ENCODE results near the gene THOC6.

Gene THOC6

GRCh38 chr16:3023669-3024478 lies at the start of gene THOC6, which contains the start of gene HCFC1R1:
TSS of gene THOC6 (plus strand) at chr16:3024035. CDS start at chr16:3024327, 292 bp downstream.
TSS of gene HCFC1R1 (minus strand) at chr16:3023942. CDS start at chr16:3023941, 1 bp downstream.
- Histone ChIP-seq H3K27me3 (ENCODE audit: control insufficient read depth in 1 of 2, insufficient read depth in 2 of 2, low read length in 2 of 2) (peaks cover 0 to 3% of the 10 kb centered on the region in 2 donors), H3K4me3 (ENCODE audit: low read depth in 1 of 2, low read length in 2 of 2) (peak within 1 kb of the TSS; percentile 73 to 80), H3K9ac (ENCODE audit: low read depth in 1 of 2, low read length in 2 of 2) (peak within 1 kb of the TSS; percentile 76 to 80), H3K9me3 (ENCODE audit: control insufficient read depth in 1 of 2, low read length in 2 of 2) (no peaks in the 10 kb centered on the region), H3K27ac (ENCODE audit: low read depth, low read length) (peak within 1 kb of the TSS; percentile 95), H3K36me3 (ENCODE audit: control insufficient read depth in 1 of 2, insufficient read depth in 2 of 2, low read length in 2 of 2) (peaks cover 13 to 20% of the 10 kb centered on the region in 2 donors), H3K4me1 (ENCODE audit: control insufficient read depth in 1 of 2, insufficient read depth in 2 of 2, low read length in 2 of 2) (peaks cover 33 to 37% of the 10 kb centered on the region in 2 donors)

DNA sequence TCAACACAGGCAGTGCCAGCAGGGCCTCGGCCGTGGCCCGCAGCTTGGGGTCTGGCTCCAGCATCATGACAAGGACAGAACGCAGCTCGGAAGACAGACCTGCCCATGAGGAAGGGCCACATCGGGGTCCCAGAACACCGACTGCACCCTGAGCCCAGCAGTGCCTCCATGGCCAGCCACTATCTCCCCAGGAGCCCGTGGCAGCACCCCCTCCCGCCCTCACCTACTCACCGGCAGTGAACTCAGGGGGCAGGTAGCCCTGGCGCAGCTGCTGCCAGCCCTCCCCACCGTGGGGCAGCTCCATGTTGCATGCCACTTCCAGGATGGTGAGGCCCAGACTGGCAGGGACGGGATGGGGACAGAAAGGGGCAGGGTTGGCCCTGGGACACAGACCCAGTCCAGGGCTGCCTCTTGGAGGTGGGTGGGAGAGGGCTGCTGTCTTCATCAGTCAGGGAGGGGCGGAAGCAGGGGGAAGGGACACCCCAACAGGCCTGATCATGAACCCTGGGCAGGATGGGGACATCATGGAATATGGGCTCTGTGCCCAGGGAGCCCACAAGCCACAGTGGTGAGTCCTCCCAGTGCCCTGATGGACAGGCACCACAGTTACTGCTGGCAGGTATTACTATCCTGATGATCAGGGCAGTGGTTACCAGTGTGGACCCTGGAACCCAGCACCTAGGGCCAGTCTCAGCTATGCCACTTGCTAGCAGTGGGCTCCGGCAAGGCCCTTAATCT lies 49.3 kb upstream of the THOC6 start:
- Histone ChIP-seq H3K27ac (ENCODE audit: low read depth, low read length) (no peak overlapping the region), H3K9ac (ENCODE audit: low read depth in 1 of 2, low read length in 2 of 2) (no peak overlapping the region)

DNA sequence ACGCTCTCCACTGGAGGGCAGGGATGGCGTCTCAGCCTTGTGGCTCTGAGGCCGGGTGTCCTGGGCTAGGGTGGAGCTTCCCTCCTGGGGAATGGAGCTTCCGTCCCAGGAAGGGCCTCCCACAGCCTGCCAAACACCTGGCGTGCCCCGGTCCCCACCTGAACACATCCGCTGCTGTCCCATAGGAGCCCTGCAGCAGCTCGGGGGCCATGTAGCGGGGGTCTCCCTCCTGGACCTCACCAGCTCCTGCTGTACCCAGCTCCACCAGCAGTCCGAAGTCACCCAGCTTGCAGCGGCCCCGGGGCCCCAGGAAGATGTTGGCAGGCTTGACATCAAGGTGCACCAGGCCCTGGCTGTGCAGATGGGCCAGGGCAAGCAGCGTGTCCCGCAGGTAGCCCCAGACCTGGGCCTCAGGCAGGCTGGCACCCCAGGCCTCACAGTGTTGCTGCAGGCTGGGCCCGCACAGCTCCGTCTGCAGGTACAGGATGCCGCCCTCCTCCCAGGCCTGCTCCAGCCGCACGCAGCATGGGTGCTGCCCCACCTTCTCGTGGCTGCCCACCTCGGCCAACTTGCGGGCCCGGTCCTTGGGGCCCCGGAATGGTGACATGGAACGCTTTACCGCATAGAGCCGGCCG lies 48.6 kb upstream of the THOC6 start:
- no peak overlapping the region for H3K9ac ChIP-seq (ENCODE audit: low read depth in 1 of 2, low read length in 2 of 2)
- peaks cover 2 to 7% of the 10 kb centered on the region in 2 donors for H3K4me1 ChIP-seq (ENCODE audit: control insufficient read depth in 1 of 2, insufficient read depth in 2 of 2, low read length in 2 of 2)
- H3K4me3 ChIP-seq (ENCODE audit: low read depth in 1 of 2, low read length in 2 of 2): no peak overlapping the region
- peaks cover 2 to 3% of the 10 kb centered on the region in 2 donors for H3K36me3 ChIP-seq (ENCODE audit: control insufficient read depth in 1 of 2, insufficient read depth in 2 of 2, low read length in 2 of 2)
- no peaks in the 10 kb centered on the region for H3K27me3 ChIP-seq (ENCODE audit: control insufficient read depth in 1 of 2, insufficient read depth in 2 of 2, low read length in 2 of 2)
- no peak overlapping the region for H3K27ac ChIP-seq (ENCODE audit: low read depth, low read length)
- H3K9me3 ChIP-seq (ENCODE audit: control insufficient read depth in 1 of 2, low read length in 2 of 2): no peaks in the 10 kb centered on the region

More for the DNA sequence above, 49.3 kb upstream of the THOC6 start:
- peaks cover 2 to 3% of the 10 kb centered on the region in 2 donors for H3K36me3 ChIP-seq (ENCODE audit: control insufficient read depth in 1 of 2, insufficient read depth in 2 of 2, low read length in 2 of 2)
- no peak overlapping the region for H3K4me3 ChIP-seq (ENCODE audit: low read depth in 1 of 2, low read length in 2 of 2)
- H3K27me3 ChIP-seq (ENCODE audit: control insufficient read depth in 1 of 2, insufficient read depth in 2 of 2, low read length in 2 of 2): no peaks in the 10 kb centered on the region
- H3K4me1 ChIP-seq (ENCODE audit: control insufficient read depth in 1 of 2, insufficient read depth in 2 of 2, low read length in 2 of 2): peaks cover 4 to 7% of the 10 kb centered on the region in 2 donors
- H3K9me3 ChIP-seq (ENCODE audit: control insufficient read depth in 1 of 2, low read length in 2 of 2): no peaks in the 10 kb centered on the region

- Histone ChIP-seq H3K36me3 (ENCODE audit: control insufficient read depth in 1 of 2, insufficient read depth in 2 of 2, low read length in 2 of 2) (peaks cover 2 to 3% of the 10 kb centered on the region in 2 donors), H3K4me1 (ENCODE audit: control insufficient read depth in 1 of 2, insufficient read depth in 2 of 2, low read length in 2 of 2) (peaks cover 4 to 6% of the 10 kb centered on the region in 2 donors), H3K27me3 (ENCODE audit: control insufficient read depth in 1 of 2, insufficient read depth in 2 of 2, low read length in 2 of 2) (no peaks in the 10 kb centered on the region), H3K27ac (ENCODE audit: low read depth, low read length) (no peak overlapping the region), H3K9me3 (ENCODE audit: control insufficient read depth in 1 of 2, low read length in 2 of 2) (no peaks in the 10 kb centered on the region), H3K4me3 (ENCODE audit: low read depth in 1 of 2, low read length in 2 of 2) (no peak overlapping the region), H3K9ac (ENCODE audit: low read depth in 1 of 2, low read length in 2 of 2) (no peak overlapping the region)
These were observed 47.6 kb upstream of the THOC6 start for GRCh38 chr16:2976201-2976600.

GRCh38 chr16:2976673-2977072 lies 47.2 kb upstream of the THOC6 start:
- H3K36me3 ChIP-seq (ENCODE audit: control insufficient read depth in 1 of 2, insufficient read depth in 2 of 2, low read length in 2 of 2): peaks cover 2 to 3% of the 10 kb centered on the region in 2 donors
- no peak overlapping the region for H3K4me3 ChIP-seq (ENCODE audit: low read depth in 1 of 2, low read length in 2 of 2)
- no peak overlapping the region for H3K27ac ChIP-seq (ENCODE audit: low read depth, low read length)
- no peaks in the 10 kb centered on the region for H3K9me3 ChIP-seq (ENCODE audit: control insufficient read depth in 1 of 2, low read length in 2 of 2)
- peaks cover 4 to 8% of the 10 kb centered on the region in 2 donors for H3K4me1 ChIP-seq (ENCODE audit: control insufficient read depth in 1 of 2, insufficient read depth in 2 of 2, low read length in 2 of 2)
- no peaks in the 10 kb centered on the region for H3K27me3 ChIP-seq (ENCODE audit: control insufficient read depth in 1 of 2, insufficient read depth in 2 of 2, low read length in 2 of 2)
- no peak overlapping the region for H3K9ac ChIP-seq (ENCODE audit: low read depth in 1 of 2, low read length in 2 of 2)

- Histone ChIP-seq H3K36me3 (ENCODE audit: control insufficient read depth in 1 of 2, insufficient read depth in 2 of 2, low read length in 2 of 2) (peaks cover 0 to 2% of the 10 kb centered on the region in 2 donors), H3K27me3 (ENCODE audit: control insufficient read depth in 1 of 2, insufficient read depth in 2 of 2, low read length in 2 of 2) (no peaks in the 10 kb centered on the region), H3K9ac (ENCODE audit: low read depth in 1 of 2, low read length in 2 of 2) (no peak overlapping the region), H3K4me1 (ENCODE audit: control insufficient read depth in 1 of 2, insufficient read depth in 2 of 2, low read length in 2 of 2) (peaks cover 4 to 8% of the 10 kb centered on the region in 2 donors), H3K9me3 (ENCODE audit: control insufficient read depth in 1 of 2, low read length in 2 of 2) (no peaks in the 10 kb centered on the region), H3K27ac (ENCODE audit: low read depth, low read length) (no peak overlapping the region), H3K4me3 (ENCODE audit: low read depth in 1 of 2, low read length in 2 of 2) (peak overlapping the region in 1 of 2 donors; percentile 10)
These were observed 46.4 kb upstream of the THOC6 start for GRCh38 chr16:2977440-2977839.

DNA sequence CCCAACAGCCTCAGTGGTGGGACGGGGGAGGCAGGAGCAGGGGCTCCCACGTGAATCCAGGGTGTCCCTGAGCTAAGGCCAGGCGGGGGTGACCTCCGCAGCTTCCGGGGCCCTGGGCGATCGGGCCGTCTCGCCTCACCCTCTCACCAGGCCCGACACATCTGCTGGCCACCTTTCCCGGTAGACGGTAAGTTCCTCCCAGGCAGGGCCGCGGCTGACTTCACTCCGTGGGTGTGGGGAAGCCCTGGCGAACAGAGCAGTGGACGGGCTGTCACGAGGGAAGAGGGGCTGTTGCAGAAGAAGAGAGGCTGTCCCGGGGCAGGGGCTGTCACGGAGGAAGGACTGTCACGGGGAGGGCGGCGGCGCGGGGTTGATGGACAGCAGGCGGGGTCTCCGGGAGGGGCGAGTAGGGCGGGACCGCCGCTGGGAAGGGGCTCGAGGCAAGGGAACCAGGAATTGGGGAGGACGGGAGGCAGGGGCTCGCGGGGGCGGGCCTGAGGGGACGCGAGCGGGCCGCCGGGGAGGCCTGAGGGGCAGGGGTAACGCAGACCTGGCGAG lies 44.1 kb upstream of the THOC6 start:
- Histone ChIP-seq H3K4me3 (ENCODE audit: low read depth in 1 of 2, low read length in 2 of 2) (peak overlapping the region; percentile 83 to 93), H3K36me3 (ENCODE audit: control insufficient read depth in 1 of 2, insufficient read depth in 2 of 2, low read length in 2 of 2) (peaks cover 0 to 2% of the 10 kb centered on the region in 2 donors), H3K9ac (ENCODE audit: low read depth in 1 of 2, low read length in 2 of 2) (peak overlapping the region in 1 of 2 donors; percentile 19), H3K9me3 (ENCODE audit: control insufficient read depth in 1 of 2, low read length in 2 of 2) (no peaks in the 10 kb centered on the region), H3K27ac (ENCODE audit: low read depth, low read length) (no peak overlapping the region), H3K27me3 (ENCODE audit: control insufficient read depth in 1 of 2, insufficient read depth in 2 of 2, low read length in 2 of 2) (no peaks in the 10 kb centered on the region), H3K4me1 (ENCODE audit: control insufficient read depth in 1 of 2, insufficient read depth in 2 of 2, low read length in 2 of 2) (peaks cover 4 to 12% of the 10 kb centered on the region in 2 donors)

DNA sequence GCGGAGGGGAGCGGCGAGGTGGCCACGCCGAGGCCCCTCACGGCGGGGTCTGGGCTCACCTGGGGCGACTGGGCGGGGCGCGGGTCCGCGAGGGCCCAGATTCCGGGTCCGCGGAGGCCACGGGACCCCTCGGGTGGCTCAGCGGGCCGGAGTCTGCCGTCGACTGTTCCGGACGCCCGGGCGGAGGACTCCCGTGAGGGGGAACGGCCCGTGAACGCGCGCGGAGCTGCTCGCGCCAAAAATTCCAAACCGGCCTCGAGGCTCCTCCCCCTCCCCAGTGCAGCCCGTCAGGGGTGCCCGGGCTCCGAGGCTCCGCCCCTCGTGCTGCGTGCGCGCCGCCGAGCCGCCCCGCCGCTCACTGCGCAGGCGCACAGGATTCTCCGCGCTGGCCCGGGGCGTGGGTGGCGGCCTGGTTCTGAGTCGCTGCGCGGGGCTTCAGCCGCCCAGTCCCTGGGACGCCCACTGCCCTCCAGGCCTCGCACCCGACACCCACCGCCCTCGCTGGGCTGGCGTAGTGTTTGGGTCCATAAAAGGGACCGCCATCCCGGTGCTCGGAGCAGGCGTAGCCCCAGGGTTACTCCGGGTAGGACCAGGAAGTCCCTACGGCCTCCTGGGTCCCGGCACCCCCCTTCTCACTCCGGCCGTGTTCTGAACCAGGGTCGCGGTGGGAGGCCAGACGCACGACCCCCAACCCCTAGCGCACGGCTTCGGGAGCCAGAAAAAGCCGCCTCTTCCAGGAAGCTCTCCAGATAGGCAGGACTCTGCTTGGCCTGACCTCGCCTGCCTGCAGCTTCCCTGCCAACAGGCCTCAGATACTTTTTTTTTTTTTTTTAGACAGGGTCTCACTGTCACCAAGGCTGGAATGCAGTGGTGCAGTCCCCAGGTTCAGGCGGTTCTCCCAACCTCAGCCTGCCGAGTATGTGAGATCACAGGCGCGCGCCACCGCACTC lies 43.3 kb upstream of the THOC6 start, which contains the start of gene PKMYT1:
PKMYT1 (minus strand) TSS at position 220 of the 950 bp plus-strand sequence. CDS start 789 bp downstream, outside the sequence.
- Histone ChIP-seq H3K4me1 (ENCODE audit: control insufficient read depth in 1 of 2, insufficient read depth in 2 of 2, low read length in 2 of 2) (peaks cover 4 to 12% of the 10 kb centered on the region in 2 donors), H3K27ac (ENCODE audit: low read depth, low read length) (peak within 1 kb of the TSS; percentile 78), H3K27me3 (ENCODE audit: control insufficient read depth in 1 of 2, insufficient read depth in 2 of 2, low read length in 2 of 2) (no peaks in the 10 kb centered on the region), H3K4me3 (ENCODE audit: low read depth in 1 of 2, low read length in 2 of 2) (peak within 1 kb of the TSS; percentile 83 to 93), H3K9me3 (ENCODE audit: control insufficient read depth in 1 of 2, low read length in 2 of 2) (no peaks in the 10 kb centered on the region), H3K9ac (ENCODE audit: low read depth in 1 of 2, low read length in 2 of 2) (peak within 1 kb of the TSS; percentile 93 to 97), H3K36me3 (ENCODE audit: control insufficient read depth in 1 of 2, insufficient read depth in 2 of 2, low read length in 2 of 2) (peaks cover 0 to 2% of the 10 kb centered on the region in 2 donors)

Data from duodenal mucosa (tissue), 2 donors.